Umbilical cord (tissue), 2 donors: Measurements from ENCODE around the gene TIGD3. TPM values are rescaled to one million over a fixed set of nuclear protein-coding genes. Genes with fewer than 3 reads are reported as not detected.

Experiments used
- DNase-seq: peaks from one replicate; pipeline ENCODE4 v3.0.0-alpha.2; 2015; ENCODE audit warnings: low spot score
- total RNA-seq: library from RNA; depleted of rRNA; stranded (reverse); fragments of >200 nt; gene quantifications from one replicate; pipeline ENCODE4 v1.2.3, GENCODE V29; 2014; ENCODE audit warnings: low replicate concordance; ENCODE audit not compliant: insufficient read depth

The TIGD3 gene
- total RNA-seq, 1 donor from 2014 or later, result 1.4 TPM

- no peak for DNase-seq
These were observed 50.2 kb downstream of the TIGD3 start for GRCh38 chr11:65404638-65405339.

Other genes with a start within 250 kb of the TIGD3 start
- gene TM7SF2, start 242.9 kb upstream of the TIGD3 start, total RNA-seq, result 15.2 TPM
- gene ZNHIT2, start 237.1 kb upstream of the TIGD3 start, total RNA-seq, result 5.8 TPM
- gene FAU, start 232.6 kb upstream of the TIGD3 start, total RNA-seq, result 267 TPM
- 19.5 TPM for gene MRPL49, start 232.4 kb upstream of the TIGD3 start, total RNA-seq
- 13.0 TPM for gene SYVN1, start 220.2 kb upstream of the TIGD3 start, total RNA-seq
- gene SPDYC, start 184.5 kb upstream of the TIGD3 start, total RNA-seq, result not detected
- gene CAPN1, start 172.8 kb upstream of the TIGD3 start, total RNA-seq, result 59.5 TPM
- gene POLA2, start 92.8 kb upstream of the TIGD3 start, total RNA-seq, result 3.6 TPM
- gene CDC42EP2, start 39.9 kb upstream of the TIGD3 start, total RNA-seq, result 8.4 TPM
- gene DPF2, start 20.9 kb upstream of the TIGD3 start, total RNA-seq, result 34.7 TPM
- 5.3 TPM for gene SLC25A45, start 27.9 kb downstream of the TIGD3 start, total RNA-seq
- 80.2 TPM for gene FRMD8, start 31.9 kb downstream of the TIGD3 start, total RNA-seq
- 74.6 TPM for gene NEAT1, start 68.0 kb downstream of the TIGD3 start, total RNA-seq
- 14,533 TPM for gene MALAT1, start 144.3 kb downstream of the TIGD3 start, total RNA-seq
- 60.7 TPM for gene SCYL1, start 170.3 kb downstream of the TIGD3 start, total RNA-seq
- gene LTBP3, start 203.6 kb downstream of the TIGD3 start, total RNA-seq, result 116 TPM
- 17.3 TPM for gene ZNRD2, start 215.7 kb downstream of the TIGD3 start, total RNA-seq
- gene FAM89B, start 217.8 kb downstream of the TIGD3 start, total RNA-seq, result 36.8 TPM
- gene EHBP1L1, start 221.3 kb downstream of the TIGD3 start, total RNA-seq, result 91.0 TPM
- not detected for gene KCNK7, start 241.0 kb downstream of the TIGD3 start, total RNA-seq